Nephron (organoid): ENCODE results near the gene DOK3.

Experiments used
- H3K27ac Mint-ChIP-seq, 3 experiments: 2 replicates each; pipeline ENCODE4 v1.8.0; 2020; ENCODE audit warnings: mixed read lengths in 3 of 3, mild to moderate bottlenecking in 2 of 3, moderate library complexity in 1 of 3
- H3K27me3 Mint-ChIP-seq: 2 replicates; pipeline ENCODE4 v1.8.0; 2021; ENCODE audit warnings: low read depth, mild to moderate bottlenecking, moderate library complexity, mixed read lengths
- H3K36me3 Mint-ChIP-seq: 2 replicates; pipeline ENCODE4 v1.8.0; 2020; ENCODE audit warnings: low read depth, mixed read lengths
- H3K4me1 Mint-ChIP-seq: 2 replicates; pipeline ENCODE4 v1.8.0; 2020; ENCODE audit warnings: mixed read lengths
- H3K4me3 Mint-ChIP-seq, 3 experiments: 2 replicates each; pipeline ENCODE4 v1.8.0; 2020; ENCODE audit warnings: mild to moderate bottlenecking in 3 of 3, mixed read lengths in 3 of 3, moderate library complexity in 2 of 3
- H3K9me3 Mint-ChIP-seq: 2 replicates; pipeline ENCODE4 v1.8.0; 2020; ENCODE audit warnings: mixed read lengths
- TF ChIP-seq, protein P1 (sequence below), 3 experiments: fragments of 200-600 bp; sonication (generic); IDR thresholded peaks; one replicate each; pipeline ENCODE4 v1.5.0; 2021; ENCODE audit warnings: antibody characterized with exemption in 3 of 3; ENCODE audit not compliant: unreplicated experiment in 3 of 3

Gene DOK3

DNA sequence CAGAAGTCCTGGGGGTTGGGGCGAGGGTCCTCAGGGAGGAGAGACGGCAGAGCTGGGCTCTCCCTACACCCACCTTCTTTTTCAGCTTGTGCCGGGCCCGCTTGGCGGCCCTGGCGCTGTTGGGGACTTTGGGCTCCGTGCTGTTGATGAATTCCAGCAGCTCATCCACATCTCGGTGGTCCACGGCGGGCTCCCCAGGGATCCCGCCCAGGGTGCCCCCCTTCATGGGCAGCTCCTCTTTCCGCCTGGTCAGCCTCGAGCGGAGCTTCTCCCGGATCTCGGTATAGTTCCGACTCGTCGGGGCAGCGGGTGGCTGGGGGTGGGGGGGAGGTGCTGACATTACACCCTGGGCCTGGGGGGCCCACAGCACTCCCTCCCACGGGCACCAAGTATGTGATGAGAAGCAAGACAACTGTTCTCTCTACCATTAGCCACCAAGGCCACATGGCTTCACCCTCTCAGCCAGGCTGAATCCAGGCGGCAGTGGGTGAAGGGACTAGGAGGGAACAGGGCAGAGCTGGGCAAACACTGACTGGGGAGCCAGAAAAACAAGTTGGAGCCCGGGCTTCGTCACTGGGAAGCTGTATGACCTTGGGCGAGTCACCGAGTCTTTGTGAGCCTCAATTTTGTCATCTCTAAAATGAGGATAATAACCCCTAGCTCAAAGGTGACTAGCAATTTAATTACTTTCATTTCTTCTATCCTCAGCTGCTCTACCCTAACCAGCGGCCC lies 21.7 kb upstream of the DOK3 start:
- no peak overlapping the region for H3K27ac Mint-ChIP-seq
- peaks cover 13% of the 10 kb centered on the region for H3K4me1 Mint-ChIP-seq
- H3K36me3 Mint-ChIP-seq: peaks cover 36% of the 10 kb centered on the region
- H3K9me3 Mint-ChIP-seq: no peaks in the 10 kb centered on the region
- no peak overlapping the region for H3K4me3 Mint-ChIP-seq
- TF ChIP-seq, protein P1, sequence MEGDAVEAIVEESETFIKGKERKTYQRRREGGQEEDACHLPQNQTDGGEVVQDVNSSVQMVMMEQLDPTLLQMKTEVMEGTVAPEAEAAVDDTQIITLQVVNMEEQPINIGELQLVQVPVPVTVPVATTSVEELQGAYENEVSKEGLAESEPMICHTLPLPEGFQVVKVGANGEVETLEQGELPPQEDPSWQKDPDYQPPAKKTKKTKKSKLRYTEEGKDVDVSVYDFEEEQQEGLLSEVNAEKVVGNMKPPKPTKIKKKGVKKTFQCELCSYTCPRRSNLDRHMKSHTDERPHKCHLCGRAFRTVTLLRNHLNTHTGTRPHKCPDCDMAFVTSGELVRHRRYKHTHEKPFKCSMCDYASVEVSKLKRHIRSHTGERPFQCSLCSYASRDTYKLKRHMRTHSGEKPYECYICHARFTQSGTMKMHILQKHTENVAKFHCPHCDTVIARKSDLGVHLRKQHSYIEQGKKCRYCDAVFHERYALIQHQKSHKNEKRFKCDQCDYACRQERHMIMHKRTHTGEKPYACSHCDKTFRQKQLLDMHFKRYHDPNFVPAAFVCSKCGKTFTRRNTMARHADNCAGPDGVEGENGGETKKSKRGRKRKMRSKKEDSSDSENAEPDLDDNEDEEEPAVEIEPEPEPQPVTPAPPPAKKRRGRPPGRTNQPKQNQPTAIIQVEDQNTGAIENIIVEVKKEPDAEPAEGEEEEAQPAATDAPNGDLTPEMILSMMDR (IDR thresholded peaks at IDR 0.05; ENCODE audit: unreplicated experiment in 3 of 3): no peak
- no peaks in the 10 kb centered on the region for H3K27me3 Mint-ChIP-seq

DNA sequence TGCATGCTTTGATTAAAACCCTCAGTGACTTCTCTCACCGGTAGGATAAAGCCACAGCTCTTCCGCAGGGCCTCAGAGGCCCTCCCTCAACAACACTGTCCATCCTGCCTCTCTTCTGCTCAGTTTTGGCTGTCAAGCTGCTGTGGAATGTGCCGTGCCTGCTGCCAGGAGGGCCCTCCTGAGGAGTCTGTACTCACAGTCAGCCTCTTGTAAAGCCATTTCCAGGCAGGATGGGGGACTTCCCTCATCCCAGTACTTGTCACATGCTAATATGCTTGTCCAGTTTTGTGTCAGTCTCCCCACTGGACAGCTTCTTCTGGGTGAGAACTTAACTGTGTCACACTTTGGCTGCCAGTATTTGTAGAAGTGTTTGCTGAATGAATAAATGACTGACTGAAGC lies 21.0 kb upstream of the DOK3 start:
- Mint-ChIP-seq H3K27me3 (no peaks in the 10 kb centered on the region), H3K27ac (no peak overlapping the region), H3K9me3 (no peaks in the 10 kb centered on the region), H3K4me1 (peaks cover 13% of the 10 kb centered on the region), H3K4me3 (no peak overlapping the region), H3K36me3 (peaks cover 37% of the 10 kb centered on the region)
- TF ChIP-seq, protein P1 (IDR thresholded peaks at IDR 0.05; ENCODE audit: unreplicated experiment in 3 of 3): no peak

GRCh38 chr5:177529247-177530203 lies 19.9 kb upstream of the DOK3 start:
- TF ChIP-seq, protein P1 (IDR thresholded peaks at IDR 0.05; ENCODE audit: unreplicated experiment in 3 of 3): no peak
- no peaks in the 10 kb centered on the region for H3K9me3 Mint-ChIP-seq
- H3K27me3 Mint-ChIP-seq: no peaks in the 10 kb centered on the region
- no peak overlapping the region for H3K4me3 Mint-ChIP-seq
- H3K36me3 Mint-ChIP-seq: peaks cover 34% of the 10 kb centered on the region
- peaks cover 7% of the 10 kb centered on the region for H3K4me1 Mint-ChIP-seq
- peak overlapping the region in 1 of 3 experiments; percentile 4 for H3K27ac Mint-ChIP-seq

DNA sequence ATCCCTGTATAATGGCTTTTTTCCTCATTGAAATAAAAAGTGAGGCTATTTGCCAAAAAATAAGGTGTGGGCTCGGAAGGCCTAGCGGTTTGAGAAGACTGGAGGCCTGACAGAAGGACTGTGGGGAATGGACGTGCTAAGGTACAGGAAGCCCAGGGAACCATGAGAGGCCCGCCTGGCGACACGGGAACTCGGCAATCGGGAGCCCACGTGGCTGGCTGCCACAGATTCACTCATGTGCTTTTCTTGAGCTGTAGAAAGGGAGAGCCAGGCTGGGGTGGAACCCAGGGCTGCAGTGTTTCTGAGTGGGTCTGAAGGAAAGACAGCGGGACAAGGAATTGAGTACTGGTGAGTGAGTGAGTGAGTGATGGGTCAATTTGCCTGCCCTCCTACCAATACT lies 19.0 kb upstream of the DOK3 start:
- TF ChIP-seq, protein P1 (IDR thresholded peaks at IDR 0.05; ENCODE audit: unreplicated experiment in 3 of 3): no peak
- Mint-ChIP-seq H3K27me3 (no peaks in the 10 kb centered on the region), H3K4me3 (no peak overlapping the region), H3K9me3 (no peaks in the 10 kb centered on the region), H3K4me1 (peaks cover 7% of the 10 kb centered on the region), H3K27ac (no peak overlapping the region), H3K36me3 (peaks cover 33% of the 10 kb centered on the region)

GRCh38 chr5:177527595-177527994 lies 18.0 kb upstream of the DOK3 start:
- TF ChIP-seq, protein P1 (IDR thresholded peaks at IDR 0.05; ENCODE audit: unreplicated experiment in 3 of 3): no peak
- peaks cover 7% of the 10 kb centered on the region for H3K4me1 Mint-ChIP-seq
- H3K9me3 Mint-ChIP-seq: no peaks in the 10 kb centered on the region
- no peak overlapping the region for H3K27ac Mint-ChIP-seq
- H3K27me3 Mint-ChIP-seq: no peaks in the 10 kb centered on the region
- peaks cover 32% of the 10 kb centered on the region for H3K36me3 Mint-ChIP-seq
- H3K4me3 Mint-ChIP-seq: no peak overlapping the region
